Measurements from ENCODE around the gene KIF26B. TPM values are rescaled to one million over a fixed set of nuclear protein-coding genes. Genes with fewer than 3 reads are reported as not detected.
A peak's percentile ranks its signal among the peaks of the same experiment; 100 is the strongest.

KIF26B gene
- total and polyA plus RNA-seq, 2 of the 4 experiments (the other 2 are of a cell fraction) = 0.53 to 0.54 TPM

DNA sequence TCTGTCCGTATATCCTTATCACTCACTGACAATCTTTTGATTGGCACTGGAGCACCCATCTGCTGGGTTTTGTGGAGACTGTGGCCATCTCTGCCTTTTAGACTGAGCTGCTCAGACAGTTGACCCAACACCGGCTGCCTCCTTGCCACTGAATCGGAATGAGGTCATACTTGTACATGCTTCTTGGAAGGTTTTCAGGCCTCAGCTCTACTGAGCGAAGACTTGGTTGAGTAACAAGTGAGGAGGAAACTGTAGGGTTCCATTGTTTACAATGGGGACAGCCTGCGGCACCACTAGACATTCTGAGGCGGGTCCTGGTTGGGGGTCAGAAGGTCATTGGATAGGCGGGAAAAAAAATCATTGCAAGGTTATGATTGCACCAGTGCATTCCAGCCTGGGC is 320.3 kb downstream of the KIF26B start:
- no peaks in the 10 kb centered on the region for H3K4me1 ChIP-seq (ENCODE audit: control insufficient read depth, insufficient read depth, low read length)
- 67% methylated on average over 1 of the region's 7 CpGs; no CpG with 5 or more reads in 1 of the 2 experiments for WGBS, 2 experiments (ENCODE audit: extremely low coverage in 2 of 2, insufficient read length in 1 of 2)
- no TSS peak for BruUV-seq (replicated peaks)
- POLR2A ChIA-PET (ENCODE audit: unreplicated experiment) = no interaction called here
- no peak overlapping the region for H3K23ac ChIP-seq (ENCODE audit: low read depth, low read length)
- dilution Hi-C loops (cut with HindIII; ENCODE audit: low sequenced_read_pairs, unreplicated experiment) = no loop called here
- no peak overlapping the region for H2AK5ac ChIP-seq (ENCODE audit: low read depth, low read length)
- no peak for TF ChIP-seq RAD21 (IDR thresholded peaks at IDR 0.05; ENCODE audit: low read length)
- no peak for TF ChIP-seq CEBPB (IDR thresholded peaks at IDR 0.05; ENCODE audit: low read depth, low read length)
- TF ChIP-seq, protein P1, sequence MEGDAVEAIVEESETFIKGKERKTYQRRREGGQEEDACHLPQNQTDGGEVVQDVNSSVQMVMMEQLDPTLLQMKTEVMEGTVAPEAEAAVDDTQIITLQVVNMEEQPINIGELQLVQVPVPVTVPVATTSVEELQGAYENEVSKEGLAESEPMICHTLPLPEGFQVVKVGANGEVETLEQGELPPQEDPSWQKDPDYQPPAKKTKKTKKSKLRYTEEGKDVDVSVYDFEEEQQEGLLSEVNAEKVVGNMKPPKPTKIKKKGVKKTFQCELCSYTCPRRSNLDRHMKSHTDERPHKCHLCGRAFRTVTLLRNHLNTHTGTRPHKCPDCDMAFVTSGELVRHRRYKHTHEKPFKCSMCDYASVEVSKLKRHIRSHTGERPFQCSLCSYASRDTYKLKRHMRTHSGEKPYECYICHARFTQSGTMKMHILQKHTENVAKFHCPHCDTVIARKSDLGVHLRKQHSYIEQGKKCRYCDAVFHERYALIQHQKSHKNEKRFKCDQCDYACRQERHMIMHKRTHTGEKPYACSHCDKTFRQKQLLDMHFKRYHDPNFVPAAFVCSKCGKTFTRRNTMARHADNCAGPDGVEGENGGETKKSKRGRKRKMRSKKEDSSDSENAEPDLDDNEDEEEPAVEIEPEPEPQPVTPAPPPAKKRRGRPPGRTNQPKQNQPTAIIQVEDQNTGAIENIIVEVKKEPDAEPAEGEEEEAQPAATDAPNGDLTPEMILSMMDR (conservative IDR thresholded peaks at IDR 0.05; ENCODE audit: low read depth, low read length) = no peak
- TF ChIP-seq MAFK (IDR thresholded peaks at IDR 0.05; ENCODE audit: low read depth, low read length) = no peak
- TF ChIP-seq, protein P2, sequence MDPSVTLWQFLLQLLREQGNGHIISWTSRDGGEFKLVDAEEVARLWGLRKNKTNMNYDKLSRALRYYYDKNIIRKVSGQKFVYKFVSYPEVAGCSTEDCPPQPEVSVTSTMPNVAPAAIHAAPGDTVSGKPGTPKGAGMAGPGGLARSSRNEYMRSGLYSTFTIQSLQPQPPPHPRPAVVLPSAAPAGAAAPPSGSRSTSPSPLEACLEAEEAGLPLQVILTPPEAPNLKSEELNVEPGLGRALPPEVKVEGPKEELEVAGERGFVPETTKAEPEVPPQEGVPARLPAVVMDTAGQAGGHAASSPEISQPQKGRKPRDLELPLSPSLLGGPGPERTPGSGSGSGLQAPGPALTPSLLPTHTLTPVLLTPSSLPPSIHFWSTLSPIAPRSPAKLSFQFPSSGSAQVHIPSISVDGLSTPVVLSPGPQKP (IDR thresholded peaks at IDR 0.05; ENCODE audit: borderline replicate concordance, low read depth, low read length) = no peak
- no peak for TF ChIP-seq MXI1 (IDR thresholded peaks at IDR 0.05; ENCODE audit: borderline replicate concordance, low read depth, low read length)
- no peak for TF ChIP-seq BHLHE40 (IDR thresholded peaks at IDR 0.05; ENCODE audit: low read depth, low read length)
- TF ChIP-seq FOS (IDR thresholded peaks at IDR 0.05; ENCODE audit: low read depth, low read length) = no peak
- no peak for TF ChIP-seq RFX5 (IDR thresholded peaks at IDR 0.05; ENCODE audit: low read depth, low read length)
- TF ChIP-seq CHD1 (IDR thresholded peaks at IDR 0.05; ENCODE audit: low read depth, low read length) = no peak
- TF ChIP-seq, protein P3, sequence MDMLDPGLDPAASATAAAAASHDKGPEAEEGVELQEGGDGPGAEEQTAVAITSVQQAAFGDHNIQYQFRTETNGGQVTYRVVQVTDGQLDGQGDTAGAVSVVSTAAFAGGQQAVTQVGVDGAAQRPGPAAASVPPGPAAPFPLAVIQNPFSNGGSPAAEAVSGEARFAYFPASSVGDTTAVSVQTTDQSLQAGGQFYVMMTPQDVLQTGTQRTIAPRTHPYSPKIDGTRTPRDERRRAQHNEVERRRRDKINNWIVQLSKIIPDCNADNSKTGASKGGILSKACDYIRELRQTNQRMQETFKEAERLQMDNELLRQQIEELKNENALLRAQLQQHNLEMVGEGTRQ (IDR thresholded peaks at IDR 0.05; ENCODE audit: low read depth, low read length) = no peak
- no peak for TF ChIP-seq POLR2A (IDR thresholded peaks at IDR 0.05; ENCODE audit: low read depth, low read length)
- no peak for TF ChIP-seq RCOR1 (IDR thresholded peaks at IDR 0.05; ENCODE audit: insufficient replicate concordance, low read length)
- TF ChIP-seq NFE2L2 (IDR thresholded peaks at IDR 0.05; ENCODE audit: low read depth, low read length) = no peak
- TF ChIP-seq SMC3 (IDR thresholded peaks at IDR 0.05; ENCODE audit: low read depth, low read length) = no peak
- no peak for TF ChIP-seq MAZ (IDR thresholded peaks at IDR 0.05; ENCODE audit: borderline replicate concordance, low read depth, low read length)
- no peak overlapping the region for H4K91ac ChIP-seq (ENCODE audit: insufficient read depth, low read depth, low read length)
- no peak overlapping the region for H3K18ac ChIP-seq (ENCODE audit: low read depth, low read length)
- H4K8ac ChIP-seq (ENCODE audit: low read depth in 2 of 2, low read length in 2 of 2) = no peak overlapping the region
- no peaks in the 10 kb centered on the region for H3K79me1 ChIP-seq (ENCODE audit: low read depth in 1 of 2, low read length in 2 of 2)
- no peak overlapping the region for H2AK9ac ChIP-seq (replicated peaks; ENCODE audit: low read depth, low read length, poor library complexity)
- H3K27me3 ChIP-seq (ENCODE audit: control insufficient read depth, insufficient read depth, low read length) = no peaks in the 10 kb centered on the region
- H3K4ac ChIP-seq (ENCODE audit: low read depth, low read length) = no peak overlapping the region
- intact Hi-C loops (cut with micrococcal nuclease) = no loop called here
- H3K56ac ChIP-seq (ENCODE audit: extremely low read depth, insufficient read depth, low read length) = no peak overlapping the region
- H2BK5ac ChIP-seq (ENCODE audit: low read depth, low read length, poor library complexity, severe bottlenecking) = no peak overlapping the region
- no peak overlapping the region for H3K27ac ChIP-seq (ENCODE audit: insufficient read depth, low read length)
- H2BK120ac ChIP-seq (ENCODE audit: low read depth, low read length) = no peak overlapping the region
- H4K5ac ChIP-seq (ENCODE audit: low read depth, low read length) = no peak overlapping the region
- H3K4me3 ChIP-seq (ENCODE audit: insufficient read depth, low read depth, low read length) = no peak overlapping the region
- H3K4me2 ChIP-seq (ENCODE audit: low read depth, low read length) = no peak overlapping the region
- no peaks in the 10 kb centered on the region for H3K9me3 ChIP-seq (ENCODE audit: control insufficient read depth, insufficient read depth, low read length)
- no peaks in the 10 kb centered on the region; the same call in 1 of the 2 replicates for H3K9me1 ChIP-seq (ENCODE audit: insufficient read depth, low read length)
- CTCF ChIA-PET = interaction anchor here (0.5 to 1.4 kb wide), 2 partner anchors 11 to 694 kb away, joined by 3 read pairs; no protein-coding TSS in a partner anchor
- H4K20me1 ChIP-seq (ENCODE audit: insufficient read depth, low read length) = no peaks in the 10 kb centered on the region
- H3K36me3 ChIP-seq (ENCODE audit: control insufficient read depth, insufficient read depth, low read length) = no peaks in the 10 kb centered on the region
- in situ Hi-C loops (cut with MboI; ENCODE audit: low sequenced_read_pairs) = no loop called here
- peak; percentile 64 for DNase-seq
- no peak overlapping the region for H3K14ac ChIP-seq (replicated peaks; ENCODE audit: low read depth, low read length)
- peak overlapping the region; percentile 51 for H2AFZ ChIP-seq (replicated peaks; ENCODE audit: low read length, poor library complexity)
- H2BK20ac ChIP-seq (ENCODE audit: low read depth, low read length) = no peak overlapping the region
- H2BK15ac ChIP-seq (ENCODE audit: low read depth, low read length) = no peak overlapping the region
- no peak overlapping the region for H3K9ac ChIP-seq (ENCODE audit: low read depth, low read length)
- ATAC-seq (ENCODE audit: low read depth) = peak; percentile 80

All from IMR-90 (cell line).